GM13976 (cell line): ENCODE measurements around the gene PSMB3.
A peak's percentile ranks its signal among the peaks of the same experiment; 100 is the strongest.

ENCODE experiments used
- DNase-seq: peaks from one replicate; pipeline ENCODE4 v3.0.0; 2012; ENCODE audit warnings: low spot score
- in situ Hi-C: fragments of 300-500 bp; cut with MboI; formaldehyde crosslinking; loops from one replicate; pipeline ENCODE4 v1.12.0; 2022; ENCODE audit warnings: low sequenced_read_pairs, mixed read lengths, inconsistent platforms; ENCODE audit not compliant: unreplicated experiment
- TF ChIP-seq, protein P1 (sequence below): IDR thresholded peaks from 2 replicates; pipeline ENCODE4 v1.5.1; 2012; ENCODE audit warnings: borderline replicate concordance, mild to moderate bottlenecking; ENCODE audit not compliant: insufficient read depth; ENCODE audit errors: extremely low read depth, missing control alignments, control extremely low read depth

The PSMB3 gene

DNA sequence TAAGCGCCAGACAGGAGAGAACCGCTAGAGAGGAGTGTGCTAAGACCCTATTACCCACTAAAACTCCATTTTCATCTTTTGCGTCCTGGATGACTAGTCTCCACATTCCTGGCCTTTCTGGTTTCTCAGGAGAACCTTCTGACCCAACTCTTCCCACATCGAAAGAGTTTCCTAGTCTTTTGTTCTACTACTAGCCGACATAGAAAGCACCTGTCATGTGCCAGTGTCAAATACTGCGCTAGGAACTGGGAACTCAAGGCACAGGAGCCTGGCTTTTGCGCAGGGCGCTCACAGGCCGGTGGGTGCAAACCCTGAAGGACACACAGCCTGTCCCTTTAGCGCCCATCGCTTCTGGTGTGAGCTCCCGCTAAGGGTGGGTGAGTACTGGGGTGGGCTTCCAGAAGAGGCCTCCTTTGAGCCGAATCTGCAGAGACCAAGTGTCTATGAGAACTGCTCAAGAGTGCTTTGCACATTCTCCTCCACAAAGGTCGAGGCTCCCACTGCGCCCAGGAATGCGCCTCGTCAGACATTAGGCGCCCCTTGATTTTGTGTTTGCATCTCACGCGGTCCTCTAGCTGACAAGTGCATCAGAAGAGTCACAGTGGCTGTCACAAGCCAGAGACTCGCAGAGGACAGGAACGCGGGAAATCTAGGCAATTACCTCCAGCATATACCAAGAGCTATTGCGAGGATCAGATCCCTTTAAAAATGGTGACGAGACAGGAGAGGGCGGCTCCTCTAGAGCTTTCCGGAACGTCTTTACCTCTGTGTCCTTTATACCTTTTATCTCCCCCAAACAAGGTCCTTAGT lies 2.0 kb upstream of the PSMB3 start:
- TF ChIP-seq, protein P1, sequence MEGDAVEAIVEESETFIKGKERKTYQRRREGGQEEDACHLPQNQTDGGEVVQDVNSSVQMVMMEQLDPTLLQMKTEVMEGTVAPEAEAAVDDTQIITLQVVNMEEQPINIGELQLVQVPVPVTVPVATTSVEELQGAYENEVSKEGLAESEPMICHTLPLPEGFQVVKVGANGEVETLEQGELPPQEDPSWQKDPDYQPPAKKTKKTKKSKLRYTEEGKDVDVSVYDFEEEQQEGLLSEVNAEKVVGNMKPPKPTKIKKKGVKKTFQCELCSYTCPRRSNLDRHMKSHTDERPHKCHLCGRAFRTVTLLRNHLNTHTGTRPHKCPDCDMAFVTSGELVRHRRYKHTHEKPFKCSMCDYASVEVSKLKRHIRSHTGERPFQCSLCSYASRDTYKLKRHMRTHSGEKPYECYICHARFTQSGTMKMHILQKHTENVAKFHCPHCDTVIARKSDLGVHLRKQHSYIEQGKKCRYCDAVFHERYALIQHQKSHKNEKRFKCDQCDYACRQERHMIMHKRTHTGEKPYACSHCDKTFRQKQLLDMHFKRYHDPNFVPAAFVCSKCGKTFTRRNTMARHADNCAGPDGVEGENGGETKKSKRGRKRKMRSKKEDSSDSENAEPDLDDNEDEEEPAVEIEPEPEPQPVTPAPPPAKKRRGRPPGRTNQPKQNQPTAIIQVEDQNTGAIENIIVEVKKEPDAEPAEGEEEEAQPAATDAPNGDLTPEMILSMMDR = no peak
- DNase-seq = no peak
- in situ Hi-C loops = no loop called here

GRCh38 chr17:38751144-38751807 lies 1.3 kb upstream of the PSMB3 start:
- no peak for DNase-seq
- TF ChIP-seq, protein P1 = no peak
- in situ Hi-C loops = no loop called here

GRCh38 chr17:38751808-38752307 lies 683 bp upstream of the PSMB3 start:
- TF ChIP-seq, protein P1 = no peak
- no peak for DNase-seq
- in situ Hi-C loops = no loop called here

GRCh38 chr17:38753071-38753506 lies 548 bp downstream of the PSMB3 start:
- in situ Hi-C loops = no loop called here
- no peak for DNase-seq

DNA sequence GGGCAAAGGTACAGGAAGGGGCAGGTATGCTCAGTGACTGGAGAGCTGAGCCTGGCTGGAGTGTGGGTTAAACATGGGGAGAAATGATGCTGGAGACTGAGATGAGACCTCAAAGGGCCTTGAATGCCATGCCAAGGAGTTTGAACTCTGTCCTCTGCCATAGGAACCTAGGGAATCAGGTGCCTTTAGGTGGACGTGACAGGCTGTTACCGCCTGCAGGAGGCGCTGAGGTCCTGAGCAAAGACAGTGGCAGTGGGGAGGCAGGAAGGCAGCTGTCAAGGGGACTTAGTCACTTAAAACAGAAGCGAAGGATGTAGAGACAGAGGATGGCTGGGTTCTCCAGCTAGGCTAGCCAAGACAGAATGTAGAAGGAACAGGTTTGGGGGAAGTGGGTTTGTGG lies 9.1 kb downstream of the PSMB3 start:
- TF ChIP-seq, protein P1 = peak; percentile 46
- no peak for DNase-seq
- in situ Hi-C loops = no loop called here

More at GRCh38 chr17:38753071-38753506, 548 bp downstream of the PSMB3 start:
- TF ChIP-seq, protein P1 = no peak

DNA sequence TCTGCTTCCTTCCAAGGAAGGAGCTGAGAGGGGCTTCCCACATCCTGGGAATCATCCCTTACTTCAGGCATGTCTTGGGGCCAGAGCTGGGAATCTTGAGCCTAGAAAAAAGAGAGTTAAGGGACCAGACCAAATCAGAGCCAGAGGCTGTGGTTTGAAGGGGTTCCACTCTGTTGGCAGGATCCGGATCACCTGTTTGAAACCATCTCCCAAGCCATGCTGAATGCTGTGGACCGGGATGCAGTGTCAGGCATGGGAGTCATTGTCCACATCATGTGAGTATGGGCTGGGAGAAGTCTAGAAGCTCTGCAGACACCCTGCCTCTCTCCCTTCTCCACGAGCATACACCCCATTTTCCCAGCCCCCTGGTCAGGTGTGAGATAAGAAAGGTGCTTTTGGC lies 9.7 kb downstream of the PSMB3 start:
- in situ Hi-C loops = no loop called here
- TF ChIP-seq, protein P1 = no peak
- DNase-seq = no peak
